Mammary epithelial cell (primary cell): ENCODE results near the gene SMR3B.

Experiments used
- EZH2 ChIP-seq: IDR thresholded peaks from 2 replicates; pipeline ENCODE4 v1.6.1; 2012; ENCODE audit warnings: low read length, inconsistent platforms, borderline replicate concordance
- TF ChIP-seq, protein P1 (sequence below), 2 donors: IDR thresholded peaks in 1 of 2; conservative IDR thresholded peaks in 1 of 2; 2 replicates each; pipeline ENCODE4 v1.5.1; 2011 to 2012; ENCODE audit warnings: inconsistent platforms in 2 of 2, low read length in 2 of 2, mild to moderate bottlenecking in 2 of 2, control low read depth in 1 of 2, low read depth in 1 of 2; ENCODE audit not compliant: insufficient read depth in 1 of 2; ENCODE audit errors: extremely low read depth in 1 of 2

GRCh38 chr4:70382691-70383181 lies at the start of gene SMR3B:
- TF ChIP-seq, protein P1, sequence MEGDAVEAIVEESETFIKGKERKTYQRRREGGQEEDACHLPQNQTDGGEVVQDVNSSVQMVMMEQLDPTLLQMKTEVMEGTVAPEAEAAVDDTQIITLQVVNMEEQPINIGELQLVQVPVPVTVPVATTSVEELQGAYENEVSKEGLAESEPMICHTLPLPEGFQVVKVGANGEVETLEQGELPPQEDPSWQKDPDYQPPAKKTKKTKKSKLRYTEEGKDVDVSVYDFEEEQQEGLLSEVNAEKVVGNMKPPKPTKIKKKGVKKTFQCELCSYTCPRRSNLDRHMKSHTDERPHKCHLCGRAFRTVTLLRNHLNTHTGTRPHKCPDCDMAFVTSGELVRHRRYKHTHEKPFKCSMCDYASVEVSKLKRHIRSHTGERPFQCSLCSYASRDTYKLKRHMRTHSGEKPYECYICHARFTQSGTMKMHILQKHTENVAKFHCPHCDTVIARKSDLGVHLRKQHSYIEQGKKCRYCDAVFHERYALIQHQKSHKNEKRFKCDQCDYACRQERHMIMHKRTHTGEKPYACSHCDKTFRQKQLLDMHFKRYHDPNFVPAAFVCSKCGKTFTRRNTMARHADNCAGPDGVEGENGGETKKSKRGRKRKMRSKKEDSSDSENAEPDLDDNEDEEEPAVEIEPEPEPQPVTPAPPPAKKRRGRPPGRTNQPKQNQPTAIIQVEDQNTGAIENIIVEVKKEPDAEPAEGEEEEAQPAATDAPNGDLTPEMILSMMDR (conservative IDR thresholded peaks at IDR 0.05 in 1 of 2, IDR thresholded peaks at IDR 0.05 in 1 of 2; ENCODE audit: extremely low read depth in 1 of 2, insufficient read depth in 1 of 2, low read depth in 1 of 2, low read length in 2 of 2): no peak
- TF ChIP-seq EZH2: no peak
